Measurements from ENCODE around the gene SHLD2.
"Not testable (repeated sequence)": the region's sequence is repeated elsewhere in the genome, so short reads cannot be mapped to it uniquely, and the experiment has no call there.

Gene SHLD2

GRCh38 chr10:87066178-87066577 is 28.8 kb upstream of the SHLD2 start:
- Histone ChIP-seq H3K36me3 (replicated peaks) (peaks cover 49% of the 10 kb centered on the region), H3K27me3 (replicated peaks) (no peaks in the 10 kb centered on the region), H3K27ac (no peak overlapping the region), H3K4me3 (ENCODE audit: low read depth, low read length) (no peak overlapping the region)
- in situ Hi-C loops (cut with HindIII; ENCODE audit: low pct_ligation_motif_present, low sequenced_read_pairs), result no loop called here
- DNase-seq, result no peak
- TF ChIP-seq CTCF (IDR thresholded peaks at IDR 0.05; ENCODE audit: low read depth, low read length, missing control alignments), result no peak

DNA sequence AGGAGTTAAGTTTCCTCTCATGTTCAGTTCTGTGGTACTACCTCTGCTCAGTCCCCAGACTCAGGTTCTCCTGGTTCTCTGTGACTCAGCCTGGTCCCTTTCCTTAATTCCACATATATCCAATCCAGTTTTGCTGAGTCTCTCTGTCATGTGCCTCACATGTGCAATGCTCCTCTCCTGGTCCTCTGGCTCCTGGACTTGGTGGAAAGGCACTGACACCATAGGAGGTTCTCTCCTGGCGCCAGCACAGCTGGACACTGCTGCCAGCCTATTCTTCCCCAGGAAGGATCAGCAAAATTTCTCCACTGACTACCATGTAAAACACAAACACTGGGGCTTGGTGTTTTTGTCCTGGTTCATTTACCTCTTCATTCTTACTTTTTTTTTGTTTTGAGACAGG is 28.1 kb upstream of the SHLD2 start:
- no peak overlapping the region for H3K4me3 ChIP-seq (ENCODE audit: low read depth, low read length)
- no peak for TF ChIP-seq CTCF (IDR thresholded peaks at IDR 0.05; ENCODE audit: low read depth, low read length, missing control alignments)
- DNase-seq, result no peak
- in situ Hi-C loops (cut with HindIII; ENCODE audit: low pct_ligation_motif_present, low sequenced_read_pairs), result no loop called here
- H3K36me3 ChIP-seq (replicated peaks), result peaks cover 44% of the 10 kb centered on the region
- H3K27me3 ChIP-seq (replicated peaks), result no peaks in the 10 kb centered on the region
- no peak overlapping the region for H3K27ac ChIP-seq

DNA sequence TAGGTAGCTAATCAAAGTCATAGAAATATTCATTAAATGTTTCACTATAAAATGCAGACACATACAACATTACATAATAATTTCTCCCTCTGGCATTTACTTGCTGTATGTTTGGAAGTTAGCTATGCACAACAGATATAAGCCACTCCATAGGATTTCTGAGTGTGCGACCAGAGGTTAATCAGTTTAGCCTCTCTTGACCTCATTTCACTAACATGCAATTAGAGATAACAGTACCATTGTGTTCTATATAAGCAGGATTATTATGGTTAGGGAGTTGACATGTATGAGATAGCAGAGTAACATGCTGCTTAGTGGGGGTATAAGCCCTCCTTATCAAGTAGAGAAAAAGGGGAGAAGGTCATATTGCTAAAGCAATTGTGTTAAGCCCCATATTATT is 26.7 kb upstream of the SHLD2 start:
- H3K36me3 ChIP-seq (replicated peaks), result peaks cover 34% of the 10 kb centered on the region
- no peak overlapping the region for H3K27ac ChIP-seq
- H3K27me3 ChIP-seq (replicated peaks), result no peaks in the 10 kb centered on the region
- H3K4me3 ChIP-seq (ENCODE audit: low read depth, low read length), result no peak overlapping the region
- no peak for TF ChIP-seq CTCF (IDR thresholded peaks at IDR 0.05; ENCODE audit: low read depth, low read length, missing control alignments)
- DNase-seq, result no peak
- in situ Hi-C loops (cut with HindIII; ENCODE audit: low pct_ligation_motif_present, low sequenced_read_pairs), result no loop called here

DNA sequence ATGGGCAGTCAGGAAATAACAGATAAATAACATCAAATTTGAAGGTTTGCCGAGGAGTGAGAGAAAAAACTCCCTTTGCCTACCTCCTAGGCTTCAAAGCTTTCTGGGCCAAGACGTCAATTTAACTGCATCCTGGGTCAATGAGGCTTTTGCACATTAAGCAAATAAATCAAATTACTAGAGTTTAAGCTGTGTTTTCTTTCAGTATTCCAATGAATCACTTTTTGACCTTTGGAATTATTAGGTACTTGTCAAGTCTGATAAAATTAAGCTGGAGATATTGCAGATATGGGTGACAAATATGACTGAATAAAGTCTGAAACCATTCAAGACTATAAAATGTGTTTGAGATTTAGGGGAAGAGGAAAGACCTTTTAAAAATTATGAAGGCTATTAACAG is 22.6 kb upstream of the SHLD2 start:
- TF ChIP-seq CTCF (IDR thresholded peaks at IDR 0.05; ENCODE audit: low read depth, low read length, missing control alignments), result no peak
- in situ Hi-C loops (cut with HindIII; ENCODE audit: low pct_ligation_motif_present, low sequenced_read_pairs), result no loop called here
- Histone ChIP-seq H3K27me3 (replicated peaks) (no peaks in the 10 kb centered on the region), H3K36me3 (replicated peaks) (peaks cover 17% of the 10 kb centered on the region), H3K4me3 (ENCODE audit: low read depth, low read length) (no peak overlapping the region), H3K27ac (no peak overlapping the region)
- no peak for DNase-seq

DNA sequence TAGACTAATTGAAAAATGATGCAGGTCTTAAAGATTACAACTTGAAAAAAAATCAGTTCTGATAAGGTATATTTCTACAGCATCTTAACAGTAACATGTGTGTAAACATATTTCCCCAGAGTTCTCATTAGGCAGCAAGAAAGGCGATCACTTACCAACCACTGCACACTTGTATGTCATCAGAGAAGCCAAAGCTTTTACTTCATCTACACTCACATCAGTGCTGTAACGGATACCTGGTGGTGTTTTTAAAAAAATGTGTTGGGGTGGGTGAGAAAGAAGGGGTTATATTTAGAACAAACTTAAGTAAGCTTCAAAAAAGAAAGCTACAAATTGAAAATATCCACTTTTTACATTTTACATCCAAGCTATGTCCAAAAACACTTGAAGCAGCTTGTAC is 18.6 kb upstream of the SHLD2 start:
- DNase-seq; in situ Hi-C loops (cut with HindIII; ENCODE audit: low pct_ligation_motif_present, low sequenced_read_pairs); H3K36me3 ChIP-seq (replicated peaks); H3K27me3 ChIP-seq (replicated peaks); H3K27ac ChIP-seq; H3K4me3 ChIP-seq (ENCODE audit: low read depth, low read length): not testable (repeated sequence)

DNA sequence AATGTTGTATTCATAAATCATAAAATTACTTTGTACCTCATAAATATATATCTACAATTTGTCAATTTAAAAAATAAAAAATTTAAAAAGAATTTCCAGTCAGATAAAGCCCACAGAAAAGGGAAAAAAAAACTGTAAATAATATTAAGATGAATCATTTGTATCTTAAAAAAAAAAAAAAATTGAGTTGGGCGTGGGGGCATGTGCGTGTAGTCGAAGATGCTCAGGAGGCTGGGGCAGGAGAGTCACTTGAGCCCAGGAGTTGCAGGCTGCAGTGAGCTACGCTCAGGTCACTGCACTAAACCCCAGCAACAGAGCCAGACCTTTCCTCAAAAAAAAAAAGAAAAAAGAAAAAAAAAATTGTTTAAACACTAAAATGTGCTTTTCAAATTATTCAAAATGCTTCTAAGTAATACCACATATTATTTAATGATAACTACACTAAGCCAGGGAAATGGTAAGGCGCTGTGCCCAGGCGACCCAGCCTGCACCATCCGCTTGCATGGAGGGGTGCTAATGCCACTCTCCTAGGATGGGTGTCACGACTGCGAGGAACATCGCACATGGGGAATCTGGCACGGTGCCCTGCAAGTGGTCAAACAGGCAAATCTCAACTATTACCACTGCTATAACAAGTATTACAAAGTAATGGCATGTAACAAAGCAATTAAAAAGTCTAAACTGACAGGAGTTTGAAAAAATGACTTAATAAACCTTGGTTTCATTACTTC is 15.7 kb upstream of the SHLD2 start:
- in situ Hi-C loops (cut with HindIII; ENCODE audit: low pct_ligation_motif_present, low sequenced_read_pairs), result no loop called here
- no peaks in the 10 kb centered on the region for H3K36me3 ChIP-seq (replicated peaks)
- no peak for DNase-seq
- no peak overlapping the region for H3K27ac ChIP-seq
- no peak for TF ChIP-seq CTCF (IDR thresholded peaks at IDR 0.05; ENCODE audit: low read depth, low read length, missing control alignments)
- no peaks in the 10 kb centered on the region for H3K27me3 ChIP-seq (replicated peaks)
- no peak overlapping the region for H3K4me3 ChIP-seq (ENCODE audit: low read depth, low read length)

- in situ Hi-C loops (cut with HindIII; ENCODE audit: low pct_ligation_motif_present, low sequenced_read_pairs); H3K27ac ChIP-seq; DNase-seq; H3K36me3 ChIP-seq (replicated peaks); H3K4me3 ChIP-seq (ENCODE audit: low read depth, low read length); H3K27me3 ChIP-seq (replicated peaks): not testable (repeated sequence)
Observed at GRCh38 chr10:87080621-87081020, 14.4 kb upstream of the SHLD2 start.

DNA sequence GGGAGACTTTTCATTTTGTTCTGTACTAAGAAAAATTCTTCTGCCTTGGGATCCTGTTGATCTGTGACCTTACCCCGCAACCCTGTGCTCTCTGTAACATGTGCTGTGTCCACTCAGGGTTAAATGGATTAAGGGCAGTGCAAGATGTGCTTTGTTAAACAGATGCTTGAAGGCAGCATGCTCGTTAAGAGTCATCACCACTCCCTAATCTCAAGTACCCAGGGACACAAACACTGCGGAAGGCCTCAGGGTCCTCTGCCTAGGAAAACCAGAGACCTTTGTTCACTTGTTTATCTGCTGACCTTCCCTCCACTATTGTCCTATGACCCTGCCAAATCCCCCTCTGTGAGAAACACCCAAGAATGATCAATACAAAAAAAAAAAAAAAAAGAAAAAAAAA is 13.4 kb upstream of the SHLD2 start:
- DNase-seq; in situ Hi-C loops (cut with HindIII; ENCODE audit: low pct_ligation_motif_present, low sequenced_read_pairs); H3K4me3 ChIP-seq (ENCODE audit: low read depth, low read length); H3K27me3 ChIP-seq (replicated peaks); H3K36me3 ChIP-seq (replicated peaks): not testable (repeated sequence)
- peak overlapping the region; percentile 97 for H3K27ac ChIP-seq

- DNase-seq, result peak; percentile 65
- H3K36me3 ChIP-seq (replicated peaks); H3K4me3 ChIP-seq (ENCODE audit: low read depth, low read length); in situ Hi-C loops (cut with HindIII; ENCODE audit: low pct_ligation_motif_present, low sequenced_read_pairs); H3K27me3 ChIP-seq (replicated peaks): not testable (repeated sequence)
- peak overlapping the region; percentile 97 for H3K27ac ChIP-seq
Observed at GRCh38 chr10:87082219-87082618, 12.8 kb upstream of the SHLD2 start.
